ENCODE results near the gene OTOA.

Gene OTOA

DNA sequence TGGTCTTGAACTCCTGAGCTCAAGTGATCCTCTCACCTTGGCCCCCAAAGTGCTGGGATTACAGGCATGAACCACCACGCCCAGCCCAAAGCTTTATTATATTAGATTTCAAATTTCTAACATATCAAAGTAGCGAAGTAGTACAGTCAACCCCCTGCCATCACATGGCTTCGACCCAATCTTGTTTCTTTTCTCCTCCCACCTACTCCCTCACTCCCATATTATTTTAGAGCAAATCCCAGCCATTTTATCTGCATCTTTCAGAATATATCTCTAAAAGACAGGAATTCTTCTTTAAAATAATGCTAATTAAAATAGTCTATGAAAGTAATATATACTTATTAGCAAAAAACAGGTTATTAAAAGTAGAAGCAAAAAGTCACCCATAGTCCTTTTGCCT, 12.3 kb upstream of the OTOA start:
- no peak overlapping the region for H3K27ac ChIP-seq (ENCODE audit: insufficient read depth, low read depth, low read length, poor library complexity, severe bottlenecking)
- H3K4me1 ChIP-seq (ENCODE audit: control insufficient read depth, insufficient read depth, low read length): no peaks in the 10 kb centered on the region
- no peaks in the 10 kb centered on the region for H3K9me3 ChIP-seq (ENCODE audit: control insufficient read depth, low read length)
- 94 to 95% methylated on average over 3 of the region's 3 CpGs for WGBS, 2 experiments
- H3K4me3 ChIP-seq (ENCODE audit: insufficient read depth, low read depth, low read length): no peak overlapping the region
- H3K36me3 ChIP-seq (ENCODE audit: control insufficient read depth, insufficient read depth, low read length): no peaks in the 10 kb centered on the region
- H3K27me3 ChIP-seq (ENCODE audit: control insufficient read depth, insufficient read depth, low read length, poor library complexity, severe bottlenecking): no peaks in the 10 kb centered on the region

DNA sequence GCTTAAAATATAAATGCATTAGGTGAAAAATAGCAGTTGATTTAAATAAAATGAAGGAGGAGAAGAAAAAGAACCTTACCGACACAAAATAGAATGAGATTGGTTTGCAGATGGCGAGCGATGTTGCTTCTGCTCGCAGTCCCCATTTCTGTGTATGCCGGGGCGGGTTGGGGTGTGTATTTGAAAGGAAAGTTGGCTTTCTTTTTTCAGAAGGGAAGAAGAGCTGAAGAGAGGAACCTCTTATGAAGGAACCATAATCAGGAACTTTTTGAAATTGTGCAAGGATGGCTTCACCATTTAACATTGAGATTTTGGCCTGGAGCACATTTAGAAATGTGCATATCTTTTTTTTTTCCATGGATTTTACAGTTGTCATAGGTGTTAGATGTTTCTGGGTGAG, 11.3 kb upstream of the OTOA start, which contains the start of gene IGSF6:
Gene IGSF6 (minus strand): TSS at position 156 of the 400 bp plus-strand sequence. CDS start 10 bp downstream, at position 146.
- 96 to 99% methylated on average over 6 of the region's 6 CpGs for WGBS, 2 experiments
- Histone ChIP-seq H3K9me3 (ENCODE audit: control insufficient read depth, low read length) (no peaks in the 10 kb centered on the region), H3K36me3 (ENCODE audit: control insufficient read depth, insufficient read depth, low read length) (no peaks in the 10 kb centered on the region), H3K27ac (ENCODE audit: insufficient read depth, low read depth, low read length, poor library complexity, severe bottlenecking) (no peak within 1 kb of the TSS), H3K4me1 (ENCODE audit: control insufficient read depth, insufficient read depth, low read length) (no peaks in the 10 kb centered on the region), H3K27me3 (ENCODE audit: control insufficient read depth, insufficient read depth, low read length, poor library complexity, severe bottlenecking) (no peaks in the 10 kb centered on the region), H3K4me3 (ENCODE audit: insufficient read depth, low read depth, low read length) (no peak within 1 kb of the TSS)

GRCh38 chr16:21653571-21653970, 10.2 kb upstream of the OTOA start:
- 93 to 94% methylated on average over 5 of the region's 5 CpGs for WGBS, 2 experiments

GRCh38 chr16:21654466-21654865, 9.3 kb upstream of the OTOA start:
- H3K27me3 ChIP-seq (ENCODE audit: control insufficient read depth, insufficient read depth, low read length, poor library complexity, severe bottlenecking): no peaks in the 10 kb centered on the region
- no peak overlapping the region for H3K27ac ChIP-seq (ENCODE audit: insufficient read depth, low read depth, low read length, poor library complexity, severe bottlenecking)
- no peaks in the 10 kb centered on the region for H3K4me1 ChIP-seq (ENCODE audit: control insufficient read depth, insufficient read depth, low read length)
- no peaks in the 10 kb centered on the region for H3K36me3 ChIP-seq (ENCODE audit: control insufficient read depth, insufficient read depth, low read length)
- H3K4me3 ChIP-seq (ENCODE audit: insufficient read depth, low read depth, low read length): no peak overlapping the region
- H3K9me3 ChIP-seq (ENCODE audit: control insufficient read depth, low read length): no peaks in the 10 kb centered on the region
- 80 to 100% methylated on average over 1 of the region's 1 CpG for WGBS, 2 experiments

More at GRCh38 chr16:21653571-21653970, 10.2 kb upstream of the OTOA start:
- no peak overlapping the region for H3K27ac ChIP-seq (ENCODE audit: insufficient read depth, low read depth, low read length, poor library complexity, severe bottlenecking)
- H3K36me3 ChIP-seq (ENCODE audit: control insufficient read depth, insufficient read depth, low read length): no peaks in the 10 kb centered on the region
- H3K4me3 ChIP-seq (ENCODE audit: insufficient read depth, low read depth, low read length): no peak overlapping the region
- H3K9me3 ChIP-seq (ENCODE audit: control insufficient read depth, low read length): no peaks in the 10 kb centered on the region
- H3K27me3 ChIP-seq (ENCODE audit: control insufficient read depth, insufficient read depth, low read length, poor library complexity, severe bottlenecking): no peaks in the 10 kb centered on the region
- no peaks in the 10 kb centered on the region for H3K4me1 ChIP-seq (ENCODE audit: control insufficient read depth, insufficient read depth, low read length)

DNA sequence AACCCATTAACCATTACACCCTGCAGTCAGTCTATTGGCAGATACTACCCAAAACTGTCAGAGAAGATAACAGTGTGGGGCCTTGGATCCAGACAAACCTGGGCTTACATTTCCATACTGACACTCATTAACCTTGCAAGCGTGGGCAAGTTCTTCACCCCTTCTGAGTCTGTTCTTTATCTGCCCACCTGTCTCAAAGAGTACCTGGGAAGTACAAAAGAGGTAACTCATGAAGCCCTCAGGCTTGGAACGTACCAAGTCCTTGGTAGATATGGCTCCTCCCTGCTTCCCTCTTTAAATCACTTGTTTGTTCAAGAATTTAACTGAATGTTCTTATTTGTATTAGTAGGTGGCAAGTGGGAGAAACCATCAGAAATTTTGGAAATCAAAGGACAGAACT, 8.9 kb upstream of the OTOA start:
- no peak overlapping the region for H3K27ac ChIP-seq (ENCODE audit: insufficient read depth, low read depth, low read length, poor library complexity, severe bottlenecking)
- no peaks in the 10 kb centered on the region for H3K36me3 ChIP-seq (ENCODE audit: control insufficient read depth, insufficient read depth, low read length)
- no peaks in the 10 kb centered on the region for H3K9me3 ChIP-seq (ENCODE audit: control insufficient read depth, low read length)
- WGBS, 2 experiments: 91 to 96% methylated on average over 2 of the region's 2 CpGs
- H3K4me3 ChIP-seq (ENCODE audit: insufficient read depth, low read depth, low read length): no peak overlapping the region
- no peaks in the 10 kb centered on the region for H3K27me3 ChIP-seq (ENCODE audit: control insufficient read depth, insufficient read depth, low read length, poor library complexity, severe bottlenecking)
- no peaks in the 10 kb centered on the region for H3K4me1 ChIP-seq (ENCODE audit: control insufficient read depth, insufficient read depth, low read length)

DNA sequence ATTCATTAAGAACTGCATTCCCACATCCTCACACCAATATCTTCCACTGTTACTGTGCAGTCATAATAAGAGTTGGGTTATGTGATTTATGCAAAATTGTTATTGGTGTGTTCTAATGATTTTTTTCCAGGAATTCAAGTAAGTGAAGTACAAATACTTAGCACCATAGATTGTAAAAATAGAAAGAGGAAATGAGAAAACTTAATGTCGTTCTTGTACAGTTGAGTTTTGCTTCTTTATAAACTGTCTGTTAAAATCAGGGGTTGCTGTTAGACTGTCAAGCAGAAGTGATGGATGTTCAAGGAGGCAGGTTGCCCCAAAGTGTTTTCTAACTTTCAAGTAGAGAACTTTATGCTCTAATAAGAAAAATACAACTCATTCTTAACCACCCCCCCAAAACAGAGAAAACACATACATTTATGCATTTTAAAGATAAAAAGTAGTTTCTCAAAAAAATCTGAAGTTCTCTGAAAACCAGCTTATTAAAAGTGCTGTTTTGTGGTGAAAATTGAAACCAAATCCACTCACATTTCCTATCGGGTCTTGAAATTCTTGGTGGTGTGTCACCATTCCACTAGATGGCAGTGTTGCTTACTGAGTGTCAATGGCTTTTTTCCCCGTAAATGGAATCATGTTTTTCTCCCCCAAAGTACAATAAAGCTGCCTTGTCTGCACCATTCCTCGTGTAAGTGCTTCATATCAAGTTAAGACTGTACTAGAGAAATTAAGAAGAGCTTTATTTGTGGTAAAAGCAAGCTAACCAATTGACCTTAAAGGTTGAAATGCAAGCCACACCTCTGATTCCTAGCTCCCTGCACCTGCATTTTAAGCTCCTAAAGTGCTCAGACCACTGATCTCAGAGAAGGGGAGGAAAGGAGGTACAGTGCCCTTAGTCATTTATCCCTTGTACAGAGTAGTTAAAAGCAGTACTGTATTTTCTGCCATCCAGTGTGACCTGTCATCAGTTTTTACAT, 6.7 kb upstream of the OTOA start:
- no peaks in the 10 kb centered on the region for H3K27me3 ChIP-seq (ENCODE audit: control insufficient read depth, insufficient read depth, low read length, poor library complexity, severe bottlenecking)
- no peaks in the 10 kb centered on the region for H3K36me3 ChIP-seq (ENCODE audit: control insufficient read depth, insufficient read depth, low read length)
- 44 to 52% methylated on average over 4 of the region's 4 CpGs for WGBS, 2 experiments

GRCh38 chr16:21659124-21659523, 4.6 kb upstream of the OTOA start:
- WGBS, 2 experiments: 93 to 97% methylated on average over 4 of the region's 4 CpGs
- Histone ChIP-seq H3K36me3 (ENCODE audit: control insufficient read depth, insufficient read depth, low read length) (no peaks in the 10 kb centered on the region), H3K9me3 (ENCODE audit: control insufficient read depth, low read length) (no peaks in the 10 kb centered on the region), H3K27ac (ENCODE audit: insufficient read depth, low read depth, low read length, poor library complexity, severe bottlenecking) (no peak overlapping the region), H3K4me1 (ENCODE audit: control insufficient read depth, insufficient read depth, low read length) (no peaks in the 10 kb centered on the region), H3K27me3 (ENCODE audit: control insufficient read depth, insufficient read depth, low read length, poor library complexity, severe bottlenecking) (peaks cover 3% of the 10 kb centered on the region), H3K4me3 (ENCODE audit: insufficient read depth, low read depth, low read length) (no peak overlapping the region)

More for the DNA sequence above, 6.7 kb upstream of the OTOA start:
- Histone ChIP-seq H3K27ac (ENCODE audit: insufficient read depth, low read depth, low read length, poor library complexity, severe bottlenecking) (peak overlapping the region; percentile 6), H3K9me3 (ENCODE audit: control insufficient read depth, low read length) (no peaks in the 10 kb centered on the region), H3K4me1 (ENCODE audit: control insufficient read depth, insufficient read depth, low read length) (no peaks in the 10 kb centered on the region), H3K4me3 (ENCODE audit: insufficient read depth, low read depth, low read length) (no peak overlapping the region)

DNA sequence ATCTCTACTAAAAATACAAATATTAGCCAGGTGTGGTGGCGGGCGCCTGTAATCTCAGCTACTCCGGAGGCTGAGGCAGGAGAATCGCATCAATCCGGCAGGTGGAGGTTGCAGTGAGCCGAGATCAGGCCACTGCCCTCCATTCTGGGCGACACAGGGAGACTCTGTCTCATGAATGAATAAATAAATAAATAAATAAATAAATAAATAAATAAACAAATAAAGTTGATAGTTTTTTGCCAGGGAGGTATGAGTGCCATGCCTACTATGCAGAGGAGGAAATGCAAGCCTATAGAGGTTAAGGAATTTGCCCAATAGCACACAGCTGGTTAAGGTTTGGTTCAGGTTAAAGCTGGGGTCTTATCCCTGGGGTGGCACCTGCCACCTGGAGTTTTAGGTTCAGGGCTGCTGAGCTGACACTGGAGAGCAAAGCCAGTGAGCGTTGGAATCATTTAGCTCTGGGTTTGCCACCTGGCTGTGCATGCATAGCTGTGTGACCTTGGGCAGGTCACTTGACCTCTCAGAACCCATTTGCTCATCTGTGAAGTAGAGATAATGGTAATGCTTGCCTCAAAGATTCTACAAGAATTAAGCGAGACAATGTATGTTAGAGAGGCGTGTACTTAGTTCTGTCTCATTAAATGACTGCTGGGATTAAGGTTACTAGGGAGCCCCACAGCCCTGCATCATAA, 1.2 kb downstream of the OTOA start:
- Histone ChIP-seq H3K4me3 (ENCODE audit: insufficient read depth, low read depth, low read length) (no peak overlapping the region), H3K36me3 (ENCODE audit: control insufficient read depth, insufficient read depth, low read length) (no peaks in the 10 kb centered on the region), H3K27ac (ENCODE audit: insufficient read depth, low read depth, low read length, poor library complexity, severe bottlenecking) (peak overlapping the region; percentile 17), H3K4me1 (ENCODE audit: control insufficient read depth, insufficient read depth, low read length) (peaks cover 11% of the 10 kb centered on the region), H3K9me3 (ENCODE audit: control insufficient read depth, low read length) (no peaks in the 10 kb centered on the region), H3K27me3 (ENCODE audit: control insufficient read depth, insufficient read depth, low read length, poor library complexity, severe bottlenecking) (peaks cover 4% of the 10 kb centered on the region)
- 95% methylated on average over 9 of the region's 10 CpGs for WGBS, 2 experiments

- peaks cover 4% of the 10 kb centered on the region for H3K27me3 ChIP-seq (ENCODE audit: control insufficient read depth, insufficient read depth, low read length, poor library complexity, severe bottlenecking)
- no peaks in the 10 kb centered on the region for H3K36me3 ChIP-seq (ENCODE audit: control insufficient read depth, insufficient read depth, low read length)
- WGBS, 2 experiments: 11 to 12% methylated on average over 3 of the region's 3 CpGs
- no peaks in the 10 kb centered on the region for H3K9me3 ChIP-seq (ENCODE audit: control insufficient read depth, low read length)
- peaks cover 11% of the 10 kb centered on the region for H3K4me1 ChIP-seq (ENCODE audit: control insufficient read depth, insufficient read depth, low read length)
- peak overlapping the region; percentile 0 for H3K4me3 ChIP-seq (ENCODE audit: insufficient read depth, low read depth, low read length)
- peak overlapping the region; percentile 79 for H3K27ac ChIP-seq (ENCODE audit: insufficient read depth, low read depth, low read length, poor library complexity, severe bottlenecking)
Measured at GRCh38 chr16:21666772-21667171, 3.0 kb downstream of the OTOA start.

DNA sequence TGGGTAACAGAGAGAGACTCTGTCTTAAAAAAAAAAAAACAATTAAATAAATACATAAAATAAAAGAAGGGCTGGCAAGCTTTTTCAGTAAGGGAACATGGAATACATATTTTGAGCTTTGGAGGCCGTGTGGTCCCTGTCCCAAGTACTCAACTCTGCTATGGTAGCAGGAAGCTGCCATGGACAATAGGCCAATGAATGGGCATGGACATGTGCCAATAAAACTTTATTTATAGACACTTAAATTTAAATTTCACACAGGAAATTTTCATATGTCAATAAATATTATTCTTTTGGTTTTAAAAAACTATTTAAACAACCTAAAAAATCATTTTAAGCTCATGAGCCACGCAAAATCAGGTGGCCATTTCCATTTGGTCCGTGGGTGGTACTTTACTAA, 3.8 kb downstream of the OTOA start:
- Histone ChIP-seq H3K36me3 (ENCODE audit: control insufficient read depth, insufficient read depth, low read length) (no peaks in the 10 kb centered on the region), H3K27ac (ENCODE audit: insufficient read depth, low read depth, low read length, poor library complexity, severe bottlenecking) (no peak overlapping the region), H3K9me3 (ENCODE audit: control insufficient read depth, low read length) (no peaks in the 10 kb centered on the region), H3K4me3 (ENCODE audit: insufficient read depth, low read depth, low read length) (no peak overlapping the region), H3K27me3 (ENCODE audit: control insufficient read depth, insufficient read depth, low read length, poor library complexity, severe bottlenecking) (peaks cover 4% of the 10 kb centered on the region), H3K4me1 (ENCODE audit: control insufficient read depth, insufficient read depth, low read length) (peaks cover 11% of the 10 kb centered on the region)
- 97 to 98% methylated on average over 3 of the region's 3 CpGs for WGBS, 2 experiments

All from ectodermal cell (in vitro differentiated cells).